GM23338 (cell line): Measurements from ENCODE around the gene KCNH5. TPM values are rescaled to one million over a fixed set of nuclear protein-coding genes. Genes with fewer than 3 reads are reported as not detected.

ENCODE experiments used
- ATAC-seq: fragments of 200-7000 bp; cut with Tn5 transposase; 3 replicates; pipeline ENCODE4 v1.9.1; 2020
- DNase-seq: peaks from one replicate; pipeline ENCODE4 v3.0.0-alpha.2; 2015; ENCODE audit warnings: low spot score
- H2AFZ ChIP-seq: fragments of 200-600 bp; sonication (generic); 2 replicates; pipeline ENCODE4 v1.8.0; 2016; ENCODE audit warnings: antibody characterized with exemption, mild to moderate bottlenecking, moderate library complexity
- H3F3A ChIP-seq: fragments of 200-600 bp; sonication (generic); replicated peaks from 2 replicates; pipeline ENCODE4 v1.8.0; 2017; ENCODE audit warnings: antibody characterized with exemption, mixed run types, low read depth
- H3K27ac ChIP-seq: fragments of 200-600 bp; sonication (generic); 2 replicates; pipeline ENCODE4 v1.6.1; 2016; ENCODE audit warnings: low read depth
- H3K27me3 ChIP-seq: fragments of 200-600 bp; sonication (generic); 2 replicates; pipeline ENCODE4 v1.8.0; 2016; ENCODE audit warnings: mild to moderate bottlenecking, mixed run types, moderate library complexity; ENCODE audit not compliant: insufficient read depth
- H3K36me3 ChIP-seq: fragments of 200-600 bp; sonication (generic); 2 replicates; pipeline ENCODE4 v1.8.0; 2016; ENCODE audit warnings: mild to moderate bottlenecking; ENCODE audit not compliant: insufficient read depth
- H3K4me1 ChIP-seq: fragments of 200-600 bp; sonication (generic); 2 replicates; pipeline ENCODE4 v1.8.0; 2016; ENCODE audit warnings: mild to moderate bottlenecking, moderate library complexity; ENCODE audit not compliant: insufficient read depth
- H3K4me2 ChIP-seq: fragments of 200-600 bp; sonication (generic); 2 replicates; pipeline ENCODE4 v1.7.1; 2017; ENCODE audit warnings: mixed run types
- H3K4me3 ChIP-seq: fragments of 200-600 bp; sonication (generic); 2 replicates; pipeline ENCODE4 v1.6.1; 2016; ENCODE audit warnings: mixed run types
- H3K79me2 ChIP-seq: fragments of 200-600 bp; sonication (generic); replicated peaks from 2 replicates; pipeline ENCODE4 v1.8.0; 2017; ENCODE audit warnings: mild to moderate bottlenecking; ENCODE audit not compliant: insufficient read depth
- H3K9me2 ChIP-seq: fragments of 200-600 bp; sonication (generic); 2 replicates; pipeline ENCODE4 v1.8.0; 2017; ENCODE audit not compliant: insufficient read depth
- H4K20me1 ChIP-seq: fragments of 200-600 bp; sonication (generic); replicated peaks from 2 replicates; pipeline ENCODE4 v1.8.0; 2017; ENCODE audit warnings: mild to moderate bottlenecking; ENCODE audit not compliant: insufficient read depth
- H3K27ac Mint-ChIP-seq: 2 replicates; pipeline ENCODE4 v1.8.0; 2020; ENCODE audit warnings: inconsistent platforms, mild to moderate bottlenecking, moderate library complexity, mixed read lengths
- H3K27me3 Mint-ChIP-seq: 3 replicates; pipeline ENCODE4 v1.8.0; 2022; ENCODE audit warnings: low read depth, mild to moderate bottlenecking, moderate library complexity, mixed read lengths, inconsistent platforms; ENCODE audit not compliant: insufficient read depth, poor library complexity
- H3K36me3 Mint-ChIP-seq: 3 replicates; pipeline ENCODE4 v1.8.0; 2021; ENCODE audit warnings: low read depth, mild to moderate bottlenecking, inconsistent platforms, moderate library complexity, mixed read lengths
- H3K4me1 Mint-ChIP-seq: 3 replicates; pipeline ENCODE4 v1.8.0; 2020; ENCODE audit warnings: mild to moderate bottlenecking, inconsistent platforms, mixed read lengths
- H3K4me3 Mint-ChIP-seq: 3 replicates; pipeline ENCODE4 v1.8.0; 2021; ENCODE audit warnings: moderate library complexity, mild to moderate bottlenecking, inconsistent platforms, mixed read lengths
- H3K9me3 Mint-ChIP-seq: 3 replicates; pipeline ENCODE4 v1.8.0; 2020; ENCODE audit warnings: moderate library complexity, mild to moderate bottlenecking, inconsistent platforms, mixed read lengths
- CREB1 ChIP-seq: fragments of 250-450 bp; sonication (Bioruptor Pico); IDR thresholded peaks from 2 replicates; pipeline ENCODE4 v1.5.0; 2020; ENCODE audit warnings: low read depth, mild to moderate bottlenecking, moderate library complexity
- EZH2 ChIP-seq: fragments of 200-600 bp; sonication (generic); IDR thresholded peaks from one replicate; pipeline ENCODE4 v1.8.0; 2017; ENCODE audit warnings: antibody characterized with exemption, mild to moderate bottlenecking, low read depth; ENCODE audit not compliant: unreplicated experiment
- EZH2phosphoT487 ChIP-seq: fragments of 200-600 bp; sonication (generic); IDR thresholded peaks from one replicate; pipeline ENCODE4 v1.8.1; 2018; ENCODE audit warnings: antibody characterized with exemption; ENCODE audit not compliant: unreplicated experiment
- JUNB ChIP-seq: IDR thresholded peaks from one replicate; pipeline ENCODE4 v1.6.1; 2016; ENCODE audit warnings: antibody characterized with exemption; ENCODE audit not compliant: unreplicated experiment
- NANOG ChIP-seq: IDR thresholded peaks from 2 replicates; pipeline ENCODE4 v1.6.1; 2016; ENCODE audit warnings: antibody characterized with exemption, borderline replicate concordance
- POLR2AphosphoS5 ChIP-seq: IDR thresholded peaks from 2 replicates; pipeline ENCODE4 v1.6.1; 2016; ENCODE audit warnings: antibody characterized with exemption, low read depth
- STAT1 ChIP-seq: IDR thresholded peaks from one replicate; pipeline ENCODE4 v1.6.1; 2016; ENCODE audit warnings: antibody characterized with exemption; ENCODE audit not compliant: unreplicated experiment
- ZNF114 ChIP-seq: fragments of 250-450 bp; sonication (Bioruptor Pico); IDR thresholded peaks from 2 replicates; pipeline ENCODE4 v1.5.0; 2020; ENCODE audit warnings: mild to moderate bottlenecking, moderate library complexity
- ZNF331 ChIP-seq: fragments of 250-450 bp; sonication (Bioruptor Pico); IDR thresholded peaks from 2 replicates; pipeline ENCODE4 v1.5.0; 2020; ENCODE audit warnings: low read depth, mild to moderate bottlenecking, moderate library complexity
- polyA plus RNA-seq: library from polyadenylated mRNA; unstranded; fragments of >200 nt; fragmentation: Nextera tagmentation; extraction: Ambion mirVana; gene quantifications from 2 replicates; pipeline ENCODE4 v1.2.1, GENCODE V29; 2016
- total RNA-seq: library from RNA; depleted of rRNA; stranded (reverse); fragments of >200 nt; shearing (Covaris generic); gene quantifications from 2 replicates; pipeline ENCODE4 v1.2.3, GENCODE V29; 2014
- TF ChIP-seq, protein P1 (sequence below): IDR thresholded peaks from one replicate; pipeline ENCODE4 v1.6.1; 2018; ENCODE audit warnings: antibody characterized with exemption; ENCODE audit not compliant: unreplicated experiment
- TF ChIP-seq, protein P2 (sequence below), 2 experiments: fragments of 200-600 bp in 1 of 2; sonication (generic) in 1 of 2; conservative IDR thresholded peaks; 2 replicates each; pipeline versions ENCODE4 v1.5.1 to v1.6.1; 2016 to 2017; ENCODE audit warnings: antibody characterized with exemption in 2 of 2, low read depth in 2 of 2, mild to moderate bottlenecking in 2 of 2, moderate library complexity in 1 of 2
- TF ChIP-seq, protein P3 (sequence below): fragments of 250-450 bp; sonication (Bioruptor Pico); IDR thresholded peaks from 2 replicates; pipeline ENCODE4 v1.5.0; 2020; ENCODE audit warnings: mild to moderate bottlenecking, moderate library complexity
- TF ChIP-seq, protein P4 (sequence below): IDR thresholded peaks from 2 replicates; pipeline ENCODE4 v1.6.1; 2016; ENCODE audit warnings: antibody characterized with exemption

The KCNH5 gene
- total and polyA plus RNA-seq, 2 experiments from 2014 or later = 0.71 to 0.83 TPM

DNA sequence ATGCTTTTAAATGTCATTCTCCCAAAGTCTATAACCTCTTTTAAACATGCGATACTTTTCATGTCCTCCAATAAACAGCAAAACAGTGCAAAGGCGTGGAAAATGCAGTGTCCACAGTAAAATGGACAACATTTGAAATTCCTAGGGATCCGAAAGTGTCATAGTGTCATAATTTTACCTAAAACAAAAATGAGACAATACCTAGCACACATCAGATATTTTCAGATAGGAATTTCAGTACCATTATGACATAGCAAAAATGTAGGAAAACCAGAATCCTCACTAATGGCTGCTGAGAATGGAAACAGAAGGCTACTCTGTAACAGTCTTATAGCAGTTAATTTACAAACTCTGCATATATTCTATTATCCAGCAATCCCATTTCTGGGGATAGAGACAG lies 33.1 kb downstream of the KCNH5 start:
- no peaks in the 10 kb centered on the region for H3K79me2 ChIP-seq
- peaks cover 2% of the 10 kb centered on the region; the same call in 1 of the 2 replicates for H3K9me2 ChIP-seq
- no peaks in the 10 kb centered on the region for H4K20me1 ChIP-seq
- Mint-ChIP-seq H3K27me3 (no peaks in the 10 kb centered on the region), H3K36me3 (no peaks in the 10 kb centered on the region), H3K27ac (no peak overlapping the region), H3K4me1 (no peaks in the 10 kb centered on the region), H3K9me3 (no peaks in the 10 kb centered on the region), H3K4me3 (no peak overlapping the region)
- no peak overlapping the region for H3K27ac ChIP-seq
- no peak overlapping the region for H3K4me2 ChIP-seq
- TF ChIP-seq, protein P1, sequence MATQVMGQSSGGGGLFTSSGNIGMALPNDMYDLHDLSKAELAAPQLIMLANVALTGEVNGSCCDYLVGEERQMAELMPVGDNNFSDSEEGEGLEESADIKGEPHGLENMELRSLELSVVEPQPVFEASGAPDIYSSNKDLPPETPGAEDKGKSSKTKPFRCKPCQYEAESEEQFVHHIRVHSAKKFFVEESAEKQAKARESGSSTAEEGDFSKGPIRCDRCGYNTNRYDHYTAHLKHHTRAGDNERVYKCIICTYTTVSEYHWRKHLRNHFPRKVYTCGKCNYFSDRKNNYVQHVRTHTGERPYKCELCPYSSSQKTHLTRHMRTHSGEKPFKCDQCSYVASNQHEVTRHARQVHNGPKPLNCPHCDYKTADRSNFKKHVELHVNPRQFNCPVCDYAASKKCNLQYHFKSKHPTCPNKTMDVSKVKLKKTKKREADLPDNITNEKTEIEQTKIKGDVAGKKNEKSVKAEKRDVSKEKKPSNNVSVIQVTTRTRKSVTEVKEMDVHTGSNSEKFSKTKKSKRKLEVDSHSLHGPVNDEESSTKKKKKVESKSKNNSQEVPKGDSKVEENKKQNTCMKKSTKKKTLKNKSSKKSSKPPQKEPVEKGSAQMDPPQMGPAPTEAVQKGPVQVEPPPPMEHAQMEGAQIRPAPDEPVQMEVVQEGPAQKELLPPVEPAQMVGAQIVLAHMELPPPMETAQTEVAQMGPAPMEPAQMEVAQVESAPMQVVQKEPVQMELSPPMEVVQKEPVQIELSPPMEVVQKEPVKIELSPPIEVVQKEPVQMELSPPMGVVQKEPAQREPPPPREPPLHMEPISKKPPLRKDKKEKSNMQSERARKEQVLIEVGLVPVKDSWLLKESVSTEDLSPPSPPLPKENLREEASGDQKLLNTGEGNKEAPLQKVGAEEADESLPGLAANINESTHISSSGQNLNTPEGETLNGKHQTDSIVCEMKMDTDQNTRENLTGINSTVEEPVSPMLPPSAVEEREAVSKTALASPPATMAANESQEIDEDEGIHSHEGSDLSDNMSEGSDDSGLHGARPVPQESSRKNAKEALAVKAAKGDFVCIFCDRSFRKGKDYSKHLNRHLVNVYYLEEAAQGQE = no peak
- TF ChIP-seq EZH2 = no peak
- TF ChIP-seq, protein P2, sequence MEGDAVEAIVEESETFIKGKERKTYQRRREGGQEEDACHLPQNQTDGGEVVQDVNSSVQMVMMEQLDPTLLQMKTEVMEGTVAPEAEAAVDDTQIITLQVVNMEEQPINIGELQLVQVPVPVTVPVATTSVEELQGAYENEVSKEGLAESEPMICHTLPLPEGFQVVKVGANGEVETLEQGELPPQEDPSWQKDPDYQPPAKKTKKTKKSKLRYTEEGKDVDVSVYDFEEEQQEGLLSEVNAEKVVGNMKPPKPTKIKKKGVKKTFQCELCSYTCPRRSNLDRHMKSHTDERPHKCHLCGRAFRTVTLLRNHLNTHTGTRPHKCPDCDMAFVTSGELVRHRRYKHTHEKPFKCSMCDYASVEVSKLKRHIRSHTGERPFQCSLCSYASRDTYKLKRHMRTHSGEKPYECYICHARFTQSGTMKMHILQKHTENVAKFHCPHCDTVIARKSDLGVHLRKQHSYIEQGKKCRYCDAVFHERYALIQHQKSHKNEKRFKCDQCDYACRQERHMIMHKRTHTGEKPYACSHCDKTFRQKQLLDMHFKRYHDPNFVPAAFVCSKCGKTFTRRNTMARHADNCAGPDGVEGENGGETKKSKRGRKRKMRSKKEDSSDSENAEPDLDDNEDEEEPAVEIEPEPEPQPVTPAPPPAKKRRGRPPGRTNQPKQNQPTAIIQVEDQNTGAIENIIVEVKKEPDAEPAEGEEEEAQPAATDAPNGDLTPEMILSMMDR (conservative IDR thresholded peaks at IDR 0.05; ENCODE audit: low read depth in 2 of 2) = no peak
- TF ChIP-seq, protein P3, sequence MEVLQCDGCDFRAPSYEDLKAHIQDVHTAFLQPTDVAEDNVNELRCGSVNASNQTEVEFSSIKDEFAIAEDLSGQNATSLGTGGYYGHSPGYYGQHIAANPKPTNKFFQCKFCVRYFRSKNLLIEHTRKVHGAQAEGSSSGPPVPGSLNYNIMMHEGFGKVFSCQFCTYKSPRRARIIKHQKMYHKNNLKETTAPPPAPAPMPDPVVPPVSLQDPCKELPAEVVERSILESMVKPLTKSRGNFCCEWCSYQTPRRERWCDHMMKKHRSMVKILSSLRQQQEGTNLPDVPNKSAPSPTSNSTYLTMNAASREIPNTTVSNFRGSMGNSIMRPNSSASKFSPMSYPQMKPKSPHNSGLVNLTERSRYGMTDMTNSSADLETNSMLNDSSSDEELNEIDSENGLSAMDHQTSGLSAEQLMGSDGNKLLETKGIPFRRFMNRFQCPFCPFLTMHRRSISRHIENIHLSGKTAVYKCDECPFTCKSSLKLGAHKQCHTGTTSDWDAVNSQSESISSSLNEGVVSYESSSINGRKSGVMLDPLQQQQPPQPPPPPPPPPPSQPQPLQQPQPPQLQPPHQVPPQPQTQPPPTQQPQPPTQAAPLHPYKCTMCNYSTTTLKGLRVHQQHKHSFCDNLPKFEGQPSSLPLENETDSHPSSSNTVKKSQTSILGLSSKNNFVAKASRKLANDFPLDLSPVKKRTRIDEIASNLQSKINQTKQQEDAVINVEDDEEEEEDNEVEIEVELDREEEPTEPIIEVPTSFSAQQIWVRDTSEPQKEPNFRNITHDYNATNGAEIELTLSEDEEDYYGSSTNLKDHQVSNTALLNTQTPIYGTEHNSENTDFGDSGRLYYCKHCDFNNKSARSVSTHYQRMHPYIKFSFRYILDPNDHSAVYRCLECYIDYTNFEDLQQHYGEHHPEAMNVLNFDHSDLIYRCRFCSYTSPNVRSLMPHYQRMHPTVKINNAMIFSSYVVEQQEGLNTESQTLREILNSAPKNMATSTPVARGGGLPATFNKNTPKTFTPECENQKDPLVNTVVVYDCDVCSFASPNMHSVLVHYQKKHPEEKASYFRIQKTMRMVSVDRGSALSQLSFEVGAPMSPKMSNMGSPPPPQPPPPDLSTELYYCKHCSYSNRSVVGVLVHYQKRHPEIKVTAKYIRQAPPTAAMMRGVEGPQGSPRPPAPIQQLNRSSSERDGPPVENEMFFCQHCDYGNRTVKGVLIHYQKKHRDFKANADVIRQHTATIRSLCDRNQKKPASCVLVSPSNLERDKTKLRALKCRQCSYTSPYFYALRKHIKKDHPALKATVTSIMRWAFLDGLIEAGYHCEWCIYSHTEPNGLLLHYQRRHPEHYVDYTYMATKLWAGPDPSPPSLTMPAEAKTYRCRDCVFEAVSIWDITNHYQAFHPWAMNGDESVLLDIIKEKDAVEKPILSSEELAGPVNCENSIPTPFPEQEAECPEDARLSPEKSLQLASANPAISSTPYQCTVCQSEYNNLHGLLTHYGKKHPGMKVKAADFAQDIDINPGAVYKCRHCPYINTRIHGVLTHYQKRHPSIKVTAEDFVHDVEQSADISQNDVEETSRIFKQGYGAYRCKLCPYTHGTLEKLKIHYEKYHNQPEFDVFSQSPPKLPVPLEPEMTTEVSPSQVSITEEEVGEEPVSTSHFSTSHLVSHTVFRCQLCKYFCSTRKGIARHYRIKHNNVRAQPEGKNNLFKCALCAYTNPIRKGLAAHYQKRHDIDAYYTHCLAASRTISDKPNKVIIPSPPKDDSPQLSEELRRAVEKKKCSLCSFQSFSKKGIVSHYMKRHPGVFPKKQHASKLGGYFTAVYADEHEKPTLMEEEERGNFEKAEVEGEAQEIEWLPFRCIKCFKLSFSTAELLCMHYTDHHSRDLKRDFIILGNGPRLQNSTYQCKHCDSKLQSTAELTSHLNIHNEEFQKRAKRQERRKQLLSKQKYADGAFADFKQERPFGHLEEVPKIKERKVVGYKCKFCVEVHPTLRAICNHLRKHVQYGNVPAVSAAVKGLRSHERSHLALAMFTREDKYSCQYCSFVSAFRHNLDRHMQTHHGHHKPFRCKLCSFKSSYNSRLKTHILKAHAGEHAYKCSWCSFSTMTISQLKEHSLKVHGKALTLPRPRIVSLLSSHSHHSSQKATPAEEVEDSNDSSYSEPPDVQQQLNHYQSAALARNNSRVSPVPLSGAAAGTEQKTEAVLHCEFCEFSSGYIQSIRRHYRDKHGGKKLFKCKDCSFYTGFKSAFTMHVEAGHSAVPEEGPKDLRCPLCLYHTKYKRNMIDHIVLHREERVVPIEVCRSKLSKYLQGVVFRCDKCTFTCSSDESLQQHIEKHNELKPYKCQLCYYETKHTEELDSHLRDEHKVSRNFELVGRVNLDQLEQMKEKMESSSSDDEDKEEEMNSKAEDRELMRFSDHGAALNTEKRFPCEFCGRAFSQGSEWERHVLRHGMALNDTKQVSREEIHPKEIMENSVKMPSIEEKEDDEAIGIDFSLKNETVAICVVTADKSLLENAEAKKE (CRISPR knock-in tag) = no peak
- TF ChIP-seq CREB1 (CRISPR knock-in tag) = no peak
- no peak for TF ChIP-seq ZNF114 (CRISPR knock-in tag)
- no peak for TF ChIP-seq JUNB
- no peak for TF ChIP-seq POLR2AphosphoS5
- TF ChIP-seq, protein P4, sequence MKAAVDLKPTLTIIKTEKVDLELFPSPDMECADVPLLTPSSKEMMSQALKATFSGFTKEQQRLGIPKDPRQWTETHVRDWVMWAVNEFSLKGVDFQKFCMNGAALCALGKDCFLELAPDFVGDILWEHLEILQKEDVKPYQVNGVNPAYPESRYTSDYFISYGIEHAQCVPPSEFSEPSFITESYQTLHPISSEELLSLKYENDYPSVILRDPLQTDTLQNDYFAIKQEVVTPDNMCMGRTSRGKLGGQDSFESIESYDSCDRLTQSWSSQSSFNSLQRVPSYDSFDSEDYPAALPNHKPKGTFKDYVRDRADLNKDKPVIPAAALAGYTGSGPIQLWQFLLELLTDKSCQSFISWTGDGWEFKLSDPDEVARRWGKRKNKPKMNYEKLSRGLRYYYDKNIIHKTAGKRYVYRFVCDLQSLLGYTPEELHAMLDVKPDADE = no peak
- TF ChIP-seq NANOG = no peak
- TF ChIP-seq EZH2phosphoT487 = no peak
- TF ChIP-seq STAT1 = no peak
- TF ChIP-seq ZNF331 (CRISPR knock-in tag) = no peak
- H3F3A ChIP-seq = no peaks in the 10 kb centered on the region
- H3K4me1 ChIP-seq = no peaks in the 10 kb centered on the region
- no peak overlapping the region for H2AFZ ChIP-seq
- H3K4me3 ChIP-seq = no peak overlapping the region
- ATAC-seq = no peak
- H3K27me3 ChIP-seq = no peaks in the 10 kb centered on the region
- no peak for DNase-seq
- H3K36me3 ChIP-seq = no peaks in the 10 kb centered on the region
